Keratinocyte (primary cell): ENCODE measurements around the gene HERC2.

Experiments
- CTCF ChIP-seq, 3 experiments: IDR thresholded peaks in 1 of 3; conservative IDR thresholded peaks in 1 of 3; optimal IDR thresholded peaks in 1 of 3; 2 replicates in 2 of 3; 3 replicates in 1 of 3; pipeline versions ENCODE3 to v1.5.1; 2011; ENCODE audit warnings: low read length in 3 of 3, mild to moderate bottlenecking in 3 of 3, moderate library complexity in 2 of 3, control low read depth in 1 of 3, inconsistent platforms in 1 of 3; ENCODE audit not compliant: insufficient read depth in 2 of 3; ENCODE audit errors: extremely low read depth in 1 of 3
- EZH2 ChIP-seq: IDR thresholded peaks from one replicate; pipeline ENCODE4 v1.6.1; 2012; ENCODE audit warnings: inconsistent platforms, mild to moderate bottlenecking, low read length, moderate library complexity

GRCh38 chr15:28191832-28192231, 130.1 kb downstream of the HERC2 start:
- TF ChIP-seq CTCF (optimal IDR thresholded peaks at IDR 0.05 in 1 of 3, IDR thresholded peaks at IDR 0.05 in 1 of 3, conservative IDR thresholded peaks at IDR 0.05 in 1 of 3; ENCODE audit: extremely low read depth in 1 of 3, insufficient read depth in 2 of 3, low read length in 3 of 3) = no peak
- TF ChIP-seq EZH2 = no peak
